AG10803 (cell line): Measurements from ENCODE around the gene POLR2F.

Experiments used
- DNase-seq: peaks from one replicate; pipeline ENCODE4 v3.0.0; 2010; ENCODE audit warnings: low read depth
- H3K4me3 ChIP-seq: 2 replicates; pipeline ENCODE4 v1.5.1; 2011; ENCODE audit warnings: mild to moderate bottlenecking, low read length, control low read depth
- TF ChIP-seq, protein P1 (sequence below): conservative IDR thresholded peaks from 2 replicates; pipeline ENCODE4 v1.5.1; 2011; ENCODE audit warnings: mild to moderate bottlenecking, low read length, control low read depth, inconsistent platforms

The POLR2F gene

DNA sequence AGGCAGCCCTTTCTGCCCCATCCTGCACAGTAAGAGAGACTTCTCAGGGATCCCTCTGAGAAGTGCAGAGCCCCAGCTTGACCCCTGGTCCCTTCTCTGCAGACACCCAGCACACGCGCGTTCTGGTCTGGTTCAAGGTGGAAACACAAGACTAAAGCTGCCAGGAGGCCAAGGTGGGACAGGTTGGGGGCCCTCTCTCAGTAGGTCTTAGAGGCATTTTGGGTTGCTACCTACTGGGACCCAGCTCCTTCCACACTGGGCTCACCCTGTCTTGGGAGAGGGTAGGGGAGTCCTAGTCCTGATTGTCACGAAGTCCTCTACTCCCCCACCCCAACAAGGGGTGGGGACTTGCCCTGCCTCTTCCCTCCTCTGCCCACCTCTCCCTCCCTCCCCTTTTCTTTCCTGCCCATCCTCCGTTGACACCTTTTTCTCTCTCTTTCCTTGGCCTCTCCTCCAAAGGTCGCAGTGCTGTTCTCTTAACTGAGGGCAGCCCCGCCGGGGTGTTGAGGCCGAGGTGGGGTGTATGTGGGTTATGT, 31.6 kb downstream of the POLR2F start:
- TF ChIP-seq, protein P1, sequence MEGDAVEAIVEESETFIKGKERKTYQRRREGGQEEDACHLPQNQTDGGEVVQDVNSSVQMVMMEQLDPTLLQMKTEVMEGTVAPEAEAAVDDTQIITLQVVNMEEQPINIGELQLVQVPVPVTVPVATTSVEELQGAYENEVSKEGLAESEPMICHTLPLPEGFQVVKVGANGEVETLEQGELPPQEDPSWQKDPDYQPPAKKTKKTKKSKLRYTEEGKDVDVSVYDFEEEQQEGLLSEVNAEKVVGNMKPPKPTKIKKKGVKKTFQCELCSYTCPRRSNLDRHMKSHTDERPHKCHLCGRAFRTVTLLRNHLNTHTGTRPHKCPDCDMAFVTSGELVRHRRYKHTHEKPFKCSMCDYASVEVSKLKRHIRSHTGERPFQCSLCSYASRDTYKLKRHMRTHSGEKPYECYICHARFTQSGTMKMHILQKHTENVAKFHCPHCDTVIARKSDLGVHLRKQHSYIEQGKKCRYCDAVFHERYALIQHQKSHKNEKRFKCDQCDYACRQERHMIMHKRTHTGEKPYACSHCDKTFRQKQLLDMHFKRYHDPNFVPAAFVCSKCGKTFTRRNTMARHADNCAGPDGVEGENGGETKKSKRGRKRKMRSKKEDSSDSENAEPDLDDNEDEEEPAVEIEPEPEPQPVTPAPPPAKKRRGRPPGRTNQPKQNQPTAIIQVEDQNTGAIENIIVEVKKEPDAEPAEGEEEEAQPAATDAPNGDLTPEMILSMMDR, result no peak
- H3K4me3 ChIP-seq, result no peak overlapping the region
- no peak for DNase-seq

DNA sequence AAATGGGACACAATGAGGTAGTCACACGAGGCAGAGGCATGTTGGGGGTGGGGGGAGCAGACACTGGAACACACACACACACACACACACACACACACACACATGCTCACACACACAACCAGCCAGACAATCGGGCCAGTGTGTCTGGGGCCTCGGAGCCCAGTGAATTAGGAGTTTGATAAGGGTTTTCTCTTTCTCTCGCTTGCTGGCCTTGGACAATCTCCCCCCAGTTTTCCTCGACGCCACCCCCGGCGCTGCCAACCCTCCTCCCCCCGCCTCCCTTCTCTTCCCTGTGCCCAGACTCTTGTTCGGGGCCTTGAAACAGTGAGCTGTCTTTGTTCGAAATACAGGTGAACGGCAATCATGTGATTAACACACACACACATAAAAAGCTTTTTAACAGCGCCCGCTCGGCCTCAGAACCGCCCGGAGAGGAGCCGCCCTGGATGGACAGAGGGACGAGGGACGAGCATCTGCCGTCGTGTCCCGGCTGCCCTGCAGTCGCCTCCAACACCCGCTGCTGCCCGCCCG, 32.3 kb downstream of the POLR2F start:
- TF ChIP-seq, protein P1, result no peak
- no peak for DNase-seq
- H3K4me3 ChIP-seq, result no peak overlapping the region

DNA sequence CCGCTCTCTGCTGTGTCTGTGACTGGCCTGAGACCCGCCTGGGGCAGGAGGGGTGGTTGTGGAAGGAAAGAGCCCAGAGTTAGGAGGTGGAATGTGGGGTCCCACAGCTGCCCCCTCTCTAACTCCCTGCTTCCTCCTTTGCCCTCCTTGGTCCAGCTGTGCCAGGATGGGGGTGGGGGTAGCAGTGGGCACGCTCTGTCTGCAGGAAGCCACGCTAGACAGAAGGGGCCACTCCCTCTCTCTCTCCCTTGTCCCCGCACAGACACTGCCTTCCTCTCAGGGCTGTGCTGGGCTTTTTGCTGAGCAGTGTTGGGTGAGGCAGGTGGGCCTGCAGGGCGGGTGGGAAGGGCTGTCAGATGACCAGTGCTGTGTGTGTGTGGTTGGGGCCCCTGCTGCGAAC, 32.9 kb downstream of the POLR2F start:
- no peak for DNase-seq
- TF ChIP-seq, protein P1, result no peak
- no peak overlapping the region for H3K4me3 ChIP-seq

DNA sequence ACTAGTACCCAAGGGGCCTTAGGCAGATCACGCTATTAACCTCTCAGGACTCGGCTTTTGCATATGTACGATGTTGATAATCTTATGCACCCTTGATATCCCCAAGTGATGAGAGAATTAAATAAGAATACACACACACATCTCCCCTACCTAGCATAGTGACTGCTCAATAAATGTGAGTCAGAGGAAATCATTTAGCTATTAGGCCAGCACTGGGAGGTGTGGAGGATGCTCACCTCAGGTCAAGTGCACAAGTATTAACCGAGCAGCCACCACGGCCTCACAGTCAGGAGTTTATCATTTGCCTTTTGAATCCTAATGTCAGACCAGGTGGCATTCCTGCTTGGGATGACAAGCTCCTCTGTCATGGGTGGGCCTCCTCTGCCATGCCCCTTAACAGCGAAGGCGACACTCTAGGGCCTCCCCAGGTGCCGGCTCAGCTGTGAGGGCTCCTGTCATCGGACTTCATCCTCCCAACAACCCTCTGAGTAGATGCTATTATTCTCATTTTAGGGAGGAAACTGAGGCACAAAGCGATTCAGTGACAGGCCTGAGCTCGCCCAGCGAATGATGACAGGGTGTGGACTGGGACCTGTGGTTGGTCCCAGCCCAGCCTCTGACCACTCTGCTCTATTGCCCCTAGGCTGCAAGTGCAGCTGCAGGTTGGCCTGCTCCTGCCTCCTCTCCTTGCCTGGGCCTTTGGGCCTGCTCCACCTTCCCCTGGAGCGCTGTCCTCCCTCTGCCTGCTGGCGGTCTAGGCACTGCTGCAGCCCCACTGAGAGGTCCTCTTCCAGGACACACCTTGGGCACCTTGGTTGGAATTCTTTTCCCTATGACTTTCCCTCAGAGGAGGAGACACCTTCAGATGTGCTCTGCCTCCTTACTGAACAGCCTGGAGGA, 35.9 kb downstream of the POLR2F start:
- DNase-seq, result no peak
- no peak overlapping the region for H3K4me3 ChIP-seq
- TF ChIP-seq, protein P1, result no peak

DNA sequence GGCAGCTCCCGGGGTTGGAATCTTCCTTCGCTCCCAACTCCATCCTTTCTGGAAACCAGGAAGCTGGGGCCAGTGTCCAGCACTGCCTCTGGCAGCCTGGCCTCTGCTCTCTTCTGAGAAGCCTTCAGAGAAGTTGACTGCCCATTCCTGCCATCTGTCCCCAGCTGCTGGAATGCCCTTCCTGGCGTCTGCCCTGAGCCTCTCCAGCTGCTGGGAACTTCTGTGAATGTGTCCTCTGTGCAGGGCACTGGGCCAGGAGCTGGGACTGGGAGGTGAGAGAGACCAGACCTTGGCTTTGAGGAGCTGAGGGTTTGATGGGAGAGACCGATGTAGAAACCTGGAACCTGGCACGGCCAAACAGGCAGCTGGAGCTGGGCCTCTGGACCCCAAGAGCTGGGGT, 36.8 kb downstream of the POLR2F start:
- H3K4me3 ChIP-seq, result no peak overlapping the region
- TF ChIP-seq, protein P1, result no peak
- DNase-seq, result no peak

DNA sequence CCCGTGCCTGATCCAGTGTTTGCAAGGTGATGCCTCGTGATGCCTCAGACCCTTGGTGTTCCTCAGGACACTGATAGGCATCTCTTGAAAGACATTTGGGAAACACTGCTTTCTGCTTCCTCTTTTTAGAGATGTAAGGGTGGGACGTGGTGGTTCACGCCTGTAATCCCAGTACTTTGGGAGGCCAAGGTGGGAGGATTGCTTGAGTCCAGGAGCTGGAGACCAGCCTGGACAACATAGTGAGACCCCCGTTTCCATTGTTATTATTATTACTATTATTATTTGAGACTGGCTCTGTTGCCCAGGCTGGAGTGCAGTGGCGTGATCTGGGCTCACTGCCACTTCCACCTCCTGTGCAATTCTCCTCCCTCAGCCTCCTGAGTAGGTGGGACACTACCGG, 37.4 kb downstream of the POLR2F start:
- DNase-seq, result no peak
- TF ChIP-seq, protein P1, result no peak
- H3K4me3 ChIP-seq, result no peak overlapping the region
